ENCODE measurements around the gene NDUFV3. TPM values are rescaled to one million over a fixed set of nuclear protein-coding genes. Genes with fewer than 3 reads are reported as not detected.
A peak's percentile ranks its signal among the peaks of the same experiment; 100 is the strongest.
"Not testable (repeated sequence)": the region's sequence is repeated elsewhere in the genome, so short reads cannot be mapped to it uniquely, and the experiment has no call there.

The NDUFV3 gene
- total RNA-seq, 2 donors from 2014 or later, result 18.2 to 21.7 TPM

GRCh38 chr21:42923553-42924432, 30.7 kb downstream of the NDUFV3 start:
- H3K4me3 Mint-ChIP-seq, result peak overlapping the region; percentile 60 to 72
- DNase-seq (peak; percentile 80 to 81), ATAC-seq (replicated peaks in 1 of 2) (peak; percentile 97 to 99)
- no peaks in the 10 kb centered on the region for H3K27me3 Mint-ChIP-seq (ENCODE audit: low read depth)
- H3K36me3 Mint-ChIP-seq (ENCODE audit: insufficient read depth in 2 of 2), result no peaks in the 10 kb centered on the region
- peaks cover 19% of the 10 kb centered on the region for H3K4me1 Mint-ChIP-seq (ENCODE audit: low read depth)
- H3K27ac Mint-ChIP-seq, result peak overlapping the region; percentile 79
- H3K9me3 Mint-ChIP-seq, result no peaks in the 10 kb centered on the region

GRCh38 chr21:42924433-42924751, 31.3 kb downstream of the NDUFV3 start:
- H3K27me3 Mint-ChIP-seq (ENCODE audit: low read depth), result no peaks in the 10 kb centered on the region
- peaks cover 19% of the 10 kb centered on the region for H3K4me1 Mint-ChIP-seq (ENCODE audit: low read depth)
- no peaks in the 10 kb centered on the region for H3K9me3 Mint-ChIP-seq
- H3K27ac Mint-ChIP-seq, result peak overlapping the region; percentile 79
- DNase-seq, result no peak
- peak overlapping the region; percentile 60 to 72 for H3K4me3 Mint-ChIP-seq
- no peaks in the 10 kb centered on the region for H3K36me3 Mint-ChIP-seq (ENCODE audit: insufficient read depth in 2 of 2)
- ATAC-seq (replicated peaks in 1 of 2), result no peak

GRCh38 chr21:42925114-42925926, 32.2 kb downstream of the NDUFV3 start, which contains the start of gene ERVH48-1:
ERVH48-1 (minus strand) TSS chr21:42925630; CDS start chr21:42919006, 6,624 bp downstream.
- H3K27me3 Mint-ChIP-seq (ENCODE audit: low read depth), result no peaks in the 10 kb centered on the region
- H3K27ac Mint-ChIP-seq, result peak within 1 kb of the TSS; percentile 79
- peaks cover 19% of the 10 kb centered on the region for H3K4me1 Mint-ChIP-seq (ENCODE audit: low read depth)
- H3K4me3 Mint-ChIP-seq, result peak within 1 kb of the TSS; percentile 60 to 72
- no peaks in the 10 kb centered on the region for H3K36me3 Mint-ChIP-seq (ENCODE audit: insufficient read depth in 2 of 2)
- no peak for DNase-seq
- ATAC-seq (replicated peaks in 1 of 2), result no peak
- H3K9me3 Mint-ChIP-seq, result no peaks in the 10 kb centered on the region

GRCh38 chr21:42927474-42928200, 34.5 kb downstream of the NDUFV3 start:
- peaks cover 19% of the 10 kb centered on the region for H3K4me1 Mint-ChIP-seq (ENCODE audit: low read depth)
- DNase-seq; ATAC-seq (replicated peaks in 1 of 2); H3K36me3 Mint-ChIP-seq (ENCODE audit: insufficient read depth in 2 of 2); H3K4me3 Mint-ChIP-seq; H3K9me3 Mint-ChIP-seq; H3K27me3 Mint-ChIP-seq (ENCODE audit: low read depth); H3K27ac Mint-ChIP-seq: not testable (repeated sequence)

- DNase-seq (no peak), ATAC-seq (replicated peaks in 1 of 2) (no peak)
- no peaks in the 10 kb centered on the region for H3K9me3 Mint-ChIP-seq
- no peak overlapping the region for H3K27ac Mint-ChIP-seq
- H3K27me3 Mint-ChIP-seq (ENCODE audit: low read depth), result no peaks in the 10 kb centered on the region
- H3K4me1 Mint-ChIP-seq (ENCODE audit: low read depth), result no peaks in the 10 kb centered on the region
- H3K4me3 Mint-ChIP-seq, result no peak overlapping the region
- H3K36me3 Mint-ChIP-seq (ENCODE audit: insufficient read depth in 2 of 2), result no peaks in the 10 kb centered on the region
Observed at GRCh38 chr21:42929969-42930368, 36.9 kb downstream of the NDUFV3 start.

GRCh38 chr21:42931560-42932235, 38.6 kb downstream of the NDUFV3 start:
- H3K27ac Mint-ChIP-seq, result no peak overlapping the region
- H3K4me3 Mint-ChIP-seq, result no peak overlapping the region
- ATAC-seq (replicated peaks in 1 of 2), result no peak
- H3K36me3 Mint-ChIP-seq (ENCODE audit: insufficient read depth in 2 of 2), result no peaks in the 10 kb centered on the region
- no peaks in the 10 kb centered on the region for H3K9me3 Mint-ChIP-seq
- no peaks in the 10 kb centered on the region for H3K27me3 Mint-ChIP-seq (ENCODE audit: low read depth)
- no peaks in the 10 kb centered on the region for H3K4me1 Mint-ChIP-seq (ENCODE audit: low read depth)
- no peak for DNase-seq

- not testable (repeated sequence) for H3K36me3 Mint-ChIP-seq (ENCODE audit: insufficient read depth in 2 of 2); H3K9me3 Mint-ChIP-seq; H3K27me3 Mint-ChIP-seq (ENCODE audit: low read depth); H3K4me1 Mint-ChIP-seq (ENCODE audit: low read depth); DNase-seq; ATAC-seq (replicated peaks in 1 of 2); H3K4me3 Mint-ChIP-seq
- H3K27ac Mint-ChIP-seq, result peak overlapping the region; percentile 21
Observed at GRCh38 chr21:42932378-42933136, 39.4 kb downstream of the NDUFV3 start.

GRCh38 chr21:42933137-42933970, 40.2 kb downstream of the NDUFV3 start:
- not testable (repeated sequence) for H3K4me3 Mint-ChIP-seq; H3K27ac Mint-ChIP-seq; ATAC-seq (replicated peaks in 1 of 2); H3K36me3 Mint-ChIP-seq (ENCODE audit: insufficient read depth in 2 of 2); DNase-seq; H3K4me1 Mint-ChIP-seq (ENCODE audit: low read depth); H3K27me3 Mint-ChIP-seq (ENCODE audit: low read depth); H3K9me3 Mint-ChIP-seq

GRCh38 chr21:42933973-42934372, 40.9 kb downstream of the NDUFV3 start:
- H3K4me1 Mint-ChIP-seq (ENCODE audit: low read depth); H3K27ac Mint-ChIP-seq; H3K36me3 Mint-ChIP-seq (ENCODE audit: insufficient read depth in 2 of 2): not testable (repeated sequence)

GRCh38 chr21:42936360-42936759, 43.3 kb downstream of the NDUFV3 start:
- ATAC-seq (replicated peaks in 1 of 2); DNase-seq; H3K36me3 Mint-ChIP-seq (ENCODE audit: insufficient read depth in 2 of 2); H3K9me3 Mint-ChIP-seq; H3K27me3 Mint-ChIP-seq (ENCODE audit: low read depth); H3K4me3 Mint-ChIP-seq; H3K27ac Mint-ChIP-seq; H3K4me1 Mint-ChIP-seq (ENCODE audit: low read depth): not testable (repeated sequence)

More at GRCh38 chr21:42933973-42934372, 40.9 kb downstream of the NDUFV3 start:
- not testable (repeated sequence) for H3K9me3 Mint-ChIP-seq; H3K27me3 Mint-ChIP-seq (ENCODE audit: low read depth); DNase-seq; H3K4me3 Mint-ChIP-seq; ATAC-seq (replicated peaks in 1 of 2)

GRCh38 chr21:42937034-42937940, 44.2 kb downstream of the NDUFV3 start:
- not testable (repeated sequence) for H3K36me3 Mint-ChIP-seq (ENCODE audit: insufficient read depth in 2 of 2); H3K4me3 Mint-ChIP-seq; DNase-seq; H3K27ac Mint-ChIP-seq; ATAC-seq (replicated peaks in 1 of 2); H3K4me1 Mint-ChIP-seq (ENCODE audit: low read depth); H3K9me3 Mint-ChIP-seq; H3K27me3 Mint-ChIP-seq (ENCODE audit: low read depth)
